IPS-15b (cell line): ENCODE results near the gene LENEP.

Experiments used
- H3K27me3 ChIP-seq: one replicate; pipeline ENCODE4 v1.6.1; 2013; ENCODE audit warnings: low read length; ENCODE audit not compliant: control insufficient read depth, insufficient read depth
- H3K36me3 ChIP-seq: one replicate; pipeline ENCODE4 v1.6.1; 2013; ENCODE audit warnings: low read length; ENCODE audit not compliant: control insufficient read depth, insufficient read depth
- H3K4me1 ChIP-seq: one replicate; pipeline ENCODE4 v1.6.1; 2013; ENCODE audit warnings: mild to moderate bottlenecking, low read length; ENCODE audit not compliant: control insufficient read depth, insufficient read depth
- H3K4me3 ChIP-seq: one replicate; pipeline ENCODE4 v1.5.1; 2013; ENCODE audit warnings: low read depth, low read length
- H3K9ac ChIP-seq: one replicate; pipeline ENCODE4 v1.6.1; 2013; ENCODE audit warnings: low read depth, mild to moderate bottlenecking, low read length
- H3K9me3 ChIP-seq: one replicate; pipeline ENCODE4 v1.6.1; 2013; ENCODE audit warnings: mild to moderate bottlenecking, low read length; ENCODE audit not compliant: control insufficient read depth, insufficient read depth

LENEP gene

DNA sequence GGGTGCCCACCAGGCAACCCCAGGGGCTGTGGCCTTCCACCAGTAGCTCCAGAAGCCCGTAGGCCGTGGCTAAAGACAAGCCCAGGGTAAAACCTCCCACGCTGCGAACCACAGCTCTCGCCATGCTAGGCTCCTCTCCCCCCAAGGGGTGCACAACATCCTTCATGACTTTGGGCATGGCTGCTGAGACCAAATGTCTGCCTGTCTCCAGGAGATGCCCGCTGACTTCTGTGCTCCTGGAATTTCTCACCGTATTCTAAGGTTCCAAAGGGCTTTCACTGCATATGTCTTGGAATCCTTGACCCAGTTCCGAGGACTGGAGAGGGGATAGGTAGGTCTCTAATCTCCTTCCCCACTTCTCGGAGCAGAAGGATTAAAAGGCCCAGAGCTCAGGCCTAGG is 40.1 kb downstream of the LENEP start, which contains the start of the genes DCST1 and DCST2:
Gene DCST1 (plus strand): TSS at position 301 of the 400 bp plus-strand sequence. CDS start 213 bp downstream, outside the sequence.
Gene DCST2 (minus strand): TSS at position 258 of the 400 bp plus-strand sequence. CDS start 80 bp downstream, at position 178.
- Histone ChIP-seq H3K4me3 (no peak within 1 kb of the TSS), H3K4me1 (no peaks in the 10 kb centered on the region), H3K9me3 (no peaks in the 10 kb centered on the region), H3K36me3 (no peaks in the 10 kb centered on the region), H3K9ac (no peak within 1 kb of the TSS), H3K27me3 (peaks cover 2% of the 10 kb centered on the region)

DNA sequence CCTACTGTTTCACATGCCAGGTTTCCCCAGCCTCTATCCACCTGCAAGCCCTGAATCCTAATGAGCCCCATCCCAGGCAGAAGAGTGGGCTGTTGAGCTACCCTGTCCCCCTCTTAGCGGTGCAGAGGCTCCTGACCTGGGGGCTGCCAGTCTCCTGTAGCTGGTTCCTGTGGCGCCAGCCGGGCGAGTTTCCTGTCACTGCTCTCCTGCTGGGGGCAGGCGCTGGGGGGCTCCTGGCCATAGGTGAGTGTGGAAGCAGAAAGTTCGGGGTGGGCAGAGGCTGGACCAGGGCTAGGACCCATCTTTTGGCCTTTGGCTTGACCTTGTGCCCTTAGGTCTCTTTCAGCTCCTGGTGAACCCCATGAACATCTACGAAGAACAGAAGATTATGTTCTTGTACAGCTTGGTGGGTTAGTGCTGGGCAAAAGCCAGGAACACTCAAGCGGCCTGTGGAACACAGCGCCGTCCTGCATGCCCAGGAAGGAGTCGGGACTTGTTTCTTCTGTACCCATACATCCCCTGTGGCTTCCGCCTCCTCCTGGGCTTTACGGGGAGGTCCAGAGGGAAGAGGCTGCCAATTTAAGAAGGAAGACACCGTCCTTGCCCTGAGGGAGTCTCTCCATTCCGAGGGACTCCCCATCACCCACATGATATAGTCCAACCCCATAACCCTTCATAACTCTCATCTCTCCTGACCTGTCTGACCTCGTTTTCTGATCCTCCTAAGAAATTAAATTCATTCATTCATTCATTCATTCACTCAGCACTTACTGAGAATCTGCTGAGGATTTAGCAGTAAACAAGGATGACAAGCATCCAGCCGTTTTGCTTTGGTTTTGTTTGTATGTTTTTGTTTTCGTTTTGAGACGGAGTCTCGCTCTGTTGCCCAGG is 41.2 kb downstream of the LENEP start:
- Histone ChIP-seq H3K36me3 (no peaks in the 10 kb centered on the region), H3K4me1 (no peaks in the 10 kb centered on the region), H3K9ac (no peak overlapping the region), H3K4me3 (no peak overlapping the region), H3K9me3 (no peaks in the 10 kb centered on the region), H3K27me3 (peaks cover 2% of the 10 kb centered on the region)

DNA sequence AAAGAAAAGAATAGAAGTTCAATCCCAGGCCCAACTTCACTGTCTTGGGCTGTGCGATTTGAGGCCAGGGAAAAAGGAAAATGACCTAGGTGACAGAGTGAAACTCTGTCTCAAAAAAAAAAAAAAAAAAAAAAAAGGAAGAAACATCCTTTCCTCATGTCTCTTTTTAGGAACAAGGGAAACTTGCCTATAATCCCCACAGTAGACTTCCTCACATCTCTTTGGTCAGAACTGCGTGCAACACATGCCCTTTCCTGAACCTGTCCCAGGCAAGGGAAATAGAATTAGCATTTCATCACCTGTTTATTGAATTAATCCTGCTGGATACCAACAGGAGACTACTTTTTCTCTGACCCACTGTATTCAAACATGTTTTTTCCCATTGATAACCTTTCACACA is 42.5 kb downstream of the LENEP start:
- Histone ChIP-seq H3K36me3 (no peaks in the 10 kb centered on the region), H3K4me1 (no peaks in the 10 kb centered on the region), H3K27me3 (peaks cover 2% of the 10 kb centered on the region), H3K4me3 (no peak overlapping the region), H3K9ac (no peak overlapping the region), H3K9me3 (no peaks in the 10 kb centered on the region)

DNA sequence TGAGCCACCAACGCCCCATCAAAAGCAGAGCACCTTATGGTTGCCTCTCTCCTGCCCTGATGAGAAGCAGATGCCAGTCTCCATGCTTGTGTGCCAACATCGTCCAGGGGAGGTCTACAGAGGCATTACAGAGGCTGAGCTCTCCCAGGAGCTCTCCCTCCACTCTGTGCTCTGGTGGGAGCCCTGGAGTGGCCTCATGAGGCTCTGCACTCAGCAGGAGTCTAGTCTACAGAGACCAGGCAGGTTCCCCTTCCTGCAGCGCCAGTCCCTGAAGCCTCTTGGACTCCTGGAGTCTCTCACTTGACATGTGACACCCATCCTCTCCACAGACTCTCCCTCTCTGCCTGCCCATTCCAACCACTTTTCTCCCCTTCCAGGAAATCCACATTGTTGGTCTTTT is 43.7 kb downstream of the LENEP start:
- no peaks in the 10 kb centered on the region for H3K36me3 ChIP-seq
- no peaks in the 10 kb centered on the region for H3K9me3 ChIP-seq
- no peaks in the 10 kb centered on the region for H3K4me1 ChIP-seq
- no peak overlapping the region for H3K4me3 ChIP-seq
- H3K27me3 ChIP-seq, result peaks cover 2% of the 10 kb centered on the region
- H3K9ac ChIP-seq, result no peak overlapping the region

DNA sequence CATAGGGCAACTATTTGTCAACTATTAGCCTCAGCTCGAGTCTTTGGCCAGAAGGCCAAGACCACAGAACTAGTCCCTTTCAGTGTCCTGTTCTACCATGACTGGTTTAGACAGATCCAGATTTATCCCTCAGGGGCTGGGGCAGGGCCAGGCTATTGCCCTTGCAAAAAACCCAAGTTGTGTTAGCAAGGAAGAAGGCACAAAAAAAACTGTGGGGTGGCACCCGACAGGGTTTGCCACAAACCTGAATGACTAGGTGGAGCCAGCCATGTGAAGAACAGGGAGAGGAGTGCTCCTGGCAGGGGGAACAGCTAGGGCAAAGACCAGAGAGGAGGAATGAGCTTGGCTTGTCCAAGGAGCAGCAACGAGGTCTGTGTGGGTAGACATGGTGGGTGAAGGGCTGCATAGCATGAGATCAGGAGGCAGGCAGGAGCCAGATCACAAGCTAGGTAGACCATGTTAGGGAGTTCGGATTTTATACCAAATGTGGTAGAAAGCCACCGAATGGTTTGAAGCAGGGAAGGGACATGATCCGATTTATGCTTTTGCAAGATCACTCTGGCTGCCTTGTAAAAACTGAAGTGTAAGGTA is 44.6 kb downstream of the LENEP start:
- Histone ChIP-seq H3K9ac (no peak overlapping the region), H3K27me3 (peaks cover 2% of the 10 kb centered on the region)

DNA sequence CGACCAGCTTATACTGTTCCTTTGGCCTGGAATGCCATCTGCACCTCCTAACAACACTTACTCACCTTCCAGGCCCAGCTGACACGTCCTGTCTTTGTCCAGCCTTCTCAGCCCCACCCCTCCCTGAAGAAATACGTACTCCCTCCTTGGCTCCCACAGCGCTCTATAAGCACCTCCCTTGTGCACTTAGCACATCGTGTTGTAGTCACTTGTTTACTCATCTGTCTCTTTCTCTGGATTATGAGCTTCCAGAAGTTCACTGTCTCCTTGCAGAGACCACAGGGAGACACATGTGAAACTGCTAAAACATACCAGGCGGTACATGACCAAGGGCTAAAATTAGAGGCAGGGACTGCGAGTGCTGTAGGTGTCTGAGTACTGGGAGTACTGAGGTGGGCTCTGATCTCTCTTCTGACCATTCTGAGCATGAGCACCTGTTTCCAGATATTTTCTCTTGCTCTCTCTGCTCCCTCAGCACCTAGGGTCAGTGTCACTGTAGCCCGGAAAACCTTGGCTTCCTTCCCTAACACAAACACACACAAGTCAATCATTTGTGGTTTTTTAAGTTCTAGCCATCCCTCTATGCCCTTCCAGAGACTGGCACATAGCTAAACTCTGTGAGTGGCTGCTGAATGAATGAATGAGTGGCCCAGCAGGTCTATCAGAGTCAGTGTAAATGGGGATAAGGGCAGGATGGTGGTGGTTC is 45.4 kb downstream of the LENEP start:
- no peaks in the 10 kb centered on the region for H3K9me3 ChIP-seq
- H3K9ac ChIP-seq, result no peak overlapping the region
- H3K4me3 ChIP-seq, result no peak overlapping the region

More for the DNA sequence above, 44.6 kb downstream of the LENEP start:
- Histone ChIP-seq H3K9me3 (no peaks in the 10 kb centered on the region), H3K4me3 (no peak overlapping the region), H3K4me1 (no peaks in the 10 kb centered on the region), H3K36me3 (no peaks in the 10 kb centered on the region)

DNA sequence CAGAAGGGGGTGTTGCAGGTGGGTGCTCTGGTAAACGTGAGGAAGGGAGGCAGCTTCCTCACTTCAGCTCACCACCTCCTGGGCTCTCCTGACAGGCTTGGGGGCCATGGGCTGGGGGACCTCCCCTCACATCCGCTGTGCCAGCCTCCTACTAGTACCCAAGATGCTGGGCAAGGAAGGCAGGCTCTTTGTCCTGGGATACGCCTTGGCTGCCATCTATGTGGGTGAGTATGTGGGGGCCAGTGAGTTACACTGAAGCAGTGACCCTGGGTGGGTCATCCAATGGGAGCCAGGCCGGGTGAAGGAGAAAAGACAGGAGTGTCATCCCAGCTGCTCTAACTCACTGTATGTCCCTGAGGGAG is 45.9 kb downstream of the LENEP start:
- Histone ChIP-seq H3K4me1 (no peaks in the 10 kb centered on the region), H3K9ac (no peak overlapping the region), H3K4me3 (no peak overlapping the region), H3K9me3 (no peaks in the 10 kb centered on the region), H3K36me3 (no peaks in the 10 kb centered on the region), H3K27me3 (peaks cover 4% of the 10 kb centered on the region)

More for the DNA sequence above, 45.4 kb downstream of the LENEP start:
- Histone ChIP-seq H3K4me1 (no peaks in the 10 kb centered on the region), H3K27me3 (peaks cover 4% of the 10 kb centered on the region), H3K36me3 (no peaks in the 10 kb centered on the region)

DNA sequence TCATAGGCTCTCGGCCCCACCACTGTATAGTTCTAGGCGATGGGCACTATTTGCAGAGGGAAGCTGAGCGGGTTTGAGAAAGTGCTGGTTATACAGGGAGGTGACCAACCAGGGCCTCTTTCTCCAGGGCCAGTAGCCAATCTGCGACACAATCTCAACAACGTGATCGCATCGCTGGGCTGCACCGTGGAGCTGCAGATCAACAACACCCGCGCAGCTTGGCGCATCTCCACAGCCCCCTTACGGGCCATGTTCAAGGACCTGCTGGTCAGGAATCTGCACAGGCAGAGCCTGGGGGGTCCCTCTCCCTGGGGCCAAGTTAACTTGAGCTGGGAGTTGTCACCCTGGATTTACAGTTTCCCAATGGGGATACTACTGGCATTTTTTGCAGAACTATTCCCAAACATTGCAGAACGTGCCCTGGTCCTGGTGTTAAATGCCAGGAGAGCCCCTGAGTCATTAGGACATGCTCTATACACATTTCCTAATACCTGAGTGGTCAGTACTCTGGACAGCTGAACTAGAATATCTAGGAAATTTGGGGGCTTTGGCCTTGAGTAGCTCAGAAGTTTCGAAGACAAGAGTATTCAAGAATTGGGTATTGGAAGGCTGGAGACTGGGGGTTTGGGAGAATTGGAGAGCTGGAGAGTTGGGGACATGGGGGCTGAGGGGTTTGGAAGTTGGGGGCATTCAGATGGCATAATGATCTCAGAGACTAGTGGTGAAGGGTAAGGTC is 47.1 kb downstream of the LENEP start:
- H3K4me3 ChIP-seq, result no peak overlapping the region

DNA sequence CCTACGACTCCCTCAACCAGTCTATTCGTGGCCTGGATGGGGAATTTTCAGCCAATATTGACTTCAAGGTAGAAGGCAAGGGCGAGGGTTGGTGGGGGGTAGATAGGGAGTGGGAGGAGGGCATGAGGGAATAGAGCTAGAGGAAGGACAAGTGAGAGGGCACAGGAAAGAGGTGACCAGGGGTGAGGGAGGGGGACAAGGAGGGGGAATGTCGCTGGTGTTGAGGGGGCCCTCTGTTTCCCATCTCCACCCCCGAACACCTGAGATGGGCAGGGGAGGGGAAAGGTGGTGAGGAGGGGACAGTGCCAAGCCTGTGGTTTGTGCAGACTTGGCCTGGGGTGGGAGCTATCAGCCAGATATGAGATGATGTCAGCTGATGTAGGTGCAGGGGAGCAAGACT is 49.4 kb downstream of the LENEP start:
- Histone ChIP-seq H3K4me1 (no peaks in the 10 kb centered on the region), H3K27me3 (peaks cover 4% of the 10 kb centered on the region), H3K36me3 (no peaks in the 10 kb centered on the region), H3K4me3 (no peak overlapping the region), H3K9me3 (no peaks in the 10 kb centered on the region), H3K9ac (no peak overlapping the region)

More for the DNA sequence above, 47.1 kb downstream of the LENEP start:
- no peaks in the 10 kb centered on the region for H3K36me3 ChIP-seq
- no peak overlapping the region for H3K9ac ChIP-seq
- H3K4me1 ChIP-seq, result no peaks in the 10 kb centered on the region
- H3K9me3 ChIP-seq, result no peaks in the 10 kb centered on the region
- H3K27me3 ChIP-seq, result peaks cover 4% of the 10 kb centered on the region

DNA sequence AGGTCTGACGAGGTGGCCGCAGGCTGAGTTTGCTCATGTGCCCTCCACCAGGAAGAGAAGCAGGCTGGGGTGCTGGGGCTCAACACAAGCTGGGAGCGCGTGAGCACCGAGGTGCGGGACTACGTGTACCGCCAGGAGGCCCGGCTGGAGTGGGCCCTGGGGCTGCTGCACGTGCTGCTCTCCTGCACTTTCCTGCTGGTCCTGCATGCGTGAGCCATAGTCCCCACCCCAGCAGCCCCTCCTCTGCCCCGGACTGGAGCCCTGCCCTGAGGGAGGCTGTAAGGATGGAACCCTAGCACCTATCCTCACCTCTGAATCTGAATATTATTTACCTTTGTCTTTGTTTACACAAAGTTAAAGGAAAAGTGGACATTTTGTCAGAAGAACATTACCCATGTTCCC is 49.9 kb downstream of the LENEP start:
- H3K4me1 ChIP-seq, result no peaks in the 10 kb centered on the region
- no peaks in the 10 kb centered on the region for H3K36me3 ChIP-seq
- peaks cover 2% of the 10 kb centered on the region for H3K27me3 ChIP-seq
- no peaks in the 10 kb centered on the region for H3K9me3 ChIP-seq
- H3K4me3 ChIP-seq, result no peak overlapping the region
- no peak overlapping the region for H3K9ac ChIP-seq

DNA sequence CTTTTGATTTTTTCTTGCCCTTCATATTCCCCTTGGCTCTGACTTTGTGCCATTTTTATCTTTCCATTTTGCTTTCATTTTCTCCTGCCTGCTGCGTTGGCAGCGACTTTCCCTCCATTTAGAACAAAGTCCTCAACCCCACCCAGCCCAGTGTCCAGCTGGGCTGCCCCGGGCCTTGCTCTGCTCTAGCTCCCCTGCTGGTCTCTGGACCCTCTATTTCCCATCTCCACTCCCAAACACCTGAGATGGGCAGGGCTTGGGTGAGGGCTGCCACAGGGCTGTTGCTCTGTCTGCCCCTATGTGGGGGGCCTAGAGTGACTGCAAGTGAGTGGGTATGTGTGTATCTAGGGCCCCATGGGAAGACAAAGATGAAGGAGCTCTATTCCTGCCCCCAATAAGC is 50.4 kb downstream of the LENEP start:
- H3K4me1 ChIP-seq, result no peaks in the 10 kb centered on the region
- H3K9ac ChIP-seq, result no peak overlapping the region
- no peaks in the 10 kb centered on the region for H3K9me3 ChIP-seq
- no peak overlapping the region for H3K4me3 ChIP-seq
- H3K27me3 ChIP-seq, result peaks cover 4% of the 10 kb centered on the region
- H3K36me3 ChIP-seq, result no peaks in the 10 kb centered on the region
